DMS 273 (cell line): Measurements from ENCODE around the gene GZMA.
A peak's percentile ranks its signal among the peaks of the same experiment; 100 is the strongest.
"Not testable (repeated sequence)": the region's sequence is repeated elsewhere in the genome, so short reads cannot be mapped to it uniquely, and the experiment has no call there.

ENCODE experiments used
- DNase-seq: peaks from one replicate; lab custom pipeline; 2025; ENCODE audit not compliant: unreplicated experiment; lab: John Stamatoyannopoulos, UW

GZMA gene

GRCh38 chr5:55102348-55102747 lies at the start of gene GZMA:
TSS of gene GZMA (plus strand) at chr5:55102646. CDS start at chr5:55102683, 37 bp downstream.
- DNase-seq, result peak; percentile 29

DNA sequence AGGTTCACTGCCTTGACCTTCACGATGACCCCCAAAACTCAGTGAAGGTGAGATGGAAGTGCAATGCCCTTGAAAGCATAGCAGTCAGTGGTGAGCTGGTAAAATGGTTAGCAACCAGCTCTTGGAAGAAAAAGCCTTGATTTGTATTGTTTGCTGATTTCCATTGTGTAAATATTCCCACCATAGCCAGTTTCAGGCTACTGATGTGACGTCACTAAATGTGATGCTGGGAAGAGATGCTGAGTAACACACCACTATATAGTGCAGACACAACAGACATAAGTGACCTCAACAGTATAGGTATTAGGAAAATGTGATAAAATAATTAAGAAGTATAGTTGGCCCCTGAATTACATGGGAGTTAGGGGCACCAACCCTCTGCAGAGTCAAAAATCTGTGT lies 47.3 kb upstream of the GZMA start:
- no peak for DNase-seq

GRCh38 chr5:55062039-55062779 lies 40.2 kb upstream of the GZMA start:
- no peak for DNase-seq

DNA sequence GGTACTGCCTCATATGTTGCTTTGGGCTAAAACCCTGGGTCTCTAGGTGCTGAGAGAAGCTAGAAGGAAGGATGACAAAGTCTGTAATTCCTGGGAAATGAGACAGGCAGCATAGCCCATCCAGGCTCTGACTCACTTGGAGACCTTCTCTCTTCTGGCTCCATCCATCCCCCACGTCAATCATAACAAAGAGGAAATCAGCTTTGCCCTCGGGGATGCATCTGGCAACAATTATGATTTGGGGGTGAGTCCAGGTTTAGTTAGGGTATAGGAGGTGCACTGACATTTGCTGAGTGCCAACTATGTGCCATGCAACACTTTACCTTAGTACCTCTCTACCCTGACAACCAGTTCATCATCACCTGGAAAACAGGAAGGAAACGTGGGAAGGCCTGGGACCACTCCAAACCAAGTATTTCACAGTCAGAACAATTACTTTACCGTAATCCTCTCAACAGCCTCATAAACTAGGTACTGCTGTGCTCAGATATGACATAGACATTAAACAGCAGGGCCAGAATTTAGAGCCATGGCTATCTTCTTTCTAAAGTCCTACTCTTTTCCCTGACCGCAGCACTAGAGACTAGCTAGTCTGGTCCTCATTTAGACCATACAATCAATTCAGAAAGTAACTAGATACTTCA lies 39.1 kb upstream of the GZMA start:
- DNase-seq, result no peak

- DNase-seq, result no peak
Measured at GRCh38 chr5:55063899-55064298, 38.5 kb upstream of the GZMA start.

- no peak for DNase-seq
Measured at GRCh38 chr5:55064523-55064922, 37.9 kb upstream of the GZMA start.

DNA sequence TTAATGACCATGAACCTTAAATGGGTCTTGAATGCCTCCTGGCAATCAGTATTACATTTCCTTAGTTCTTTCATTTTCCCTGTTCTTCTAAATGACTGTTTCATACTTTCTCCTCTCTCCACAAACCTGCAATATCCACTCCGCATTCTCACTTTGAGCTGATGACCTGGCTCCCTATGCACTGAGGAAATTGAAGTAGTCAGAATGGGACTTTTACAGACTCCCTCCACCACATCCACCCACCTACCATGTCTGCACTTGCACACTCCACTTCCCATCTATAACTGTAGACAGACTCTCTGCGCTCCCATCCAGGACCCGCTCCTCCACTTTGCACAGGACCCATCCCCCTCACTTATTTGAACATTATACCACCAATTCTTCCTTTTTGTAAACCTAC lies 36.2 kb upstream of the GZMA start:
- DNase-seq, result no peak

DNA sequence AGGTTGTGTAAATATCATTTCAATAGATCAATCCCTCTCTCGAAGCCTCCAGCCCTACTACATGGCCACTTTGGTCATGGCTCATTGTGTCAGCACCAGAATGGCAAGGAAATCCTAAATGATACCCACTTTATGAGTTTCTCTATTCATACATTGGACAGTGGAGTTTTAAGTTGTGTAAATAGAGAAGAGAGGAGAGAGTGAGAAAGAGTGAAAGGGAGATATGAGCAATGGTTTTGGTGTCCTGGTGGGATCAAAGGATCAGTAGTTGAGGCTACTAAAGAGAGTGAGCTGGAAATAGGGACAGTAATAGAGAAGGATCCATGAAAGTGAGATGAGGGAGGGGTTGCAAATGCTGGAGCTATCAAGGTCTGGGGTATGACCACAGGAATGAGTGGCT lies 31.5 kb upstream of the GZMA start:
- DNase-seq, result no peak

DNA sequence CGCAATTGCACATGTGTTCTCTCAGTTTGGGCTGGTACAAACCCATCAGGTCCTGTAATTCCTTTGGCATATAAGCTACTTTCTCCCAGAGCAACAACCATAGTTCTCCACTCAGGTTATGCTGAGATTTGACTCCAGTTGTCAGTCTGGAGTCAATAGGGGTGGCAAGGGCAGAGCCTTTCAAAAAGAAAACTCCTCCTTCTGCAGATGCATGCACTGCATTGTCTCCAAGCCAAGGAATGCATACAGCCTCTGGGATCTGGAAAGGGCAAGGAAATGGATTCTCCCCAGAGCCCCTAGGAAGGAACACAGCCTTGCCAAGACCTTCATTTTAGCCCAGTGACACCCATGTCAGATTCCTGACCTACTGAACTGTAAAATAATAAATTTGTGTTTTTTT lies 31.0 kb upstream of the GZMA start:
- DNase-seq, result no peak

GRCh38 chr5:55072666-55073065 lies 29.8 kb upstream of the GZMA start:
- no peak for DNase-seq

DNA sequence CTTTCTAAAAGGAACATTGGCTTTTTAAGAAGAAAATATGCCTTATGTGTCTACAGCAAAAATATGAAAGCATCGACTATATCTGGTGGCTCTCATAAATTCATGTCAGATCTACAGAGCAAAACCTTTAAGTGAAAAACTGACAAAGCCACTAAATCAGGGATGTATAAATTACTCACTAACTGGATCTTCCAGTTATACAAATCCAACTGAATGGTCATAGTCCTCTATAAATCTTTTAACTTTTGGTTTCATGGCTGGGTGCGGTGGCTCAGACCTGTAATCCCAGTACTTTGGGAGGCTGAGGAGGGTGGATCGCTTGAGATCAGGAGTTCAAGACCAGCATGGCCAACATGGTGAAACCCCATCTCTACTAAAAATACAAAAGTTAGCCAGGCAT lies 29.2 kb upstream of the GZMA start:
- no peak for DNase-seq

DNA sequence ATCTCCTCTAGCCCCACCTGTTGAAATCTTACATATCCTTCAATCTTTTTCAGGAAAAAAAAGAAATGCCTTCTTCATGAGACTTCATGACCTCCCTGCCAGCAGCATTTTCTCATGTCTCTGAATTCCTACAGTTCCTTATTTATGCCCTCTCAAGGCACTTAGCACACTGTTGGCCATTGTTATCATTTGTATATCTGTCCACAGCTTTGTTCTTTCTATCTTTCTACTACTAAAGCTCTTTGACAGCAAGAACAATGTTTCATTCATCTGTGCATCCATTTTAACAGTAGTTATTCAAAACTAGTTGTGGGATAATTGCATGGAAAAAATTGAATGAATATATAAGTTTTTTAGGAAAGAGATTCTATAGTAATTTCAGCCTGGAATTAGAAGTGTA lies 20.9 kb upstream of the GZMA start:
- DNase-seq, result no peak

DNA sequence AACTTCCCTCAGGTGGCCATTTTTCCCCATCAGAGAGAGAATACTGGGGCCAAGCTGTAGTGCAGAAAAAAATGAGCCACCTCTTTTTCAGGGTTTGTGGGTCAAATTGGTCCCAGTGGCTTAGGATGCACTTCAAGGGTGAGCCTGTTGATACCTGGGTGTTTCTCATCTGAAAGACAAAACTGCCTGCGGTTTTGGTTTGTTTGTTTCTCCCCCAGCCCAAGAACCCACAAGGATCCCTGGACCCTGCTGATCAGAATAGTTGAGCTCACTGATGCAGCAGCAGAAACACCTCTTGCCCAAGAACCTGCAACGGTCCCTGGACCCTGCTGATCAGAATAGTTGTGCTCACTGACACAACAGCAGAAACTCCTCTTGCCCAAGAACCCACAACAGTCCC lies 13.1 kb upstream of the GZMA start:
- DNase-seq, result not testable (repeated sequence)

- DNase-seq, result not testable (repeated sequence)
Measured at GRCh38 chr5:55091011-55091410, 11.4 kb upstream of the GZMA start.

DNA sequence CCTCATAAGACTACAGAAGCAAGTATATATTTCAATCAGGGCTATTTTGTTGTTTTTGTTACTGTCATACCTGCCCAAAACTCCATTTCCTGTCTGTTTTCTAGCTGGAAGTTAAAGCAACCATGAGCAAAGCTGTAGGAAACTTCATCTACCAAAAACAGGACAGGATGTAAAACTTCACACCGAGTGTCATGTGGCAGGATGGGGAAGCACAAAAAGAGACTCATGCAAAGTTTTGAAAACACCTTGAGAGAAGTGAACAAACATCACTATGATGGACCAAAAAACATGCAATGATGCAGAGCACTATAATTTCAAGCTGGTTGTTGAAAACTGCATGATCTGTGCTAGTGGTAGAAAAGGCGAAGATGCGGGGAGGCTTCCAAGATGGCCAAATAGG lies 6.3 kb upstream of the GZMA start:
- DNase-seq, result no peak

DNA sequence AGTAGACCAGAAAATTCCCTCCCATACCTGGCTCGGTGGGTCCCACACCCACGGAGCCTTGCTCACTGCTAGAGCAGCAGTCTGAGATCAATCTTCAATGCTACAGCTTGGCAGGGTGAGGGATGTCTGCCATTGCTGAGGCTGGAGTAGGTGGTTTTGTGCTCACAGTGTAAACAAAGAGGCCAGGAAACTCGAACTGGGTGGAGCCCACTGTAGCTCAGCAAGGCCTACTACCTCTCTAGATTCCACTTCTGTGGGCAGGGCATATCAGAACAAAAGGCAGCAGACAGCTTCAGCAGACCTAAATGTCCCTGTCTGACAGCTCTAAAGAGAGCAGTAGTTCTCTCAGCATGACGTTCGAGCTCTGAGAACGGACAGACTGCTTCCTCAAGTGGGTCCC lies 5.6 kb upstream of the GZMA start:
- DNase-seq, result no peak

- not testable (repeated sequence) for DNase-seq
Measured at GRCh38 chr5:55101148-55101547, 1.3 kb upstream of the GZMA start.

DNA sequence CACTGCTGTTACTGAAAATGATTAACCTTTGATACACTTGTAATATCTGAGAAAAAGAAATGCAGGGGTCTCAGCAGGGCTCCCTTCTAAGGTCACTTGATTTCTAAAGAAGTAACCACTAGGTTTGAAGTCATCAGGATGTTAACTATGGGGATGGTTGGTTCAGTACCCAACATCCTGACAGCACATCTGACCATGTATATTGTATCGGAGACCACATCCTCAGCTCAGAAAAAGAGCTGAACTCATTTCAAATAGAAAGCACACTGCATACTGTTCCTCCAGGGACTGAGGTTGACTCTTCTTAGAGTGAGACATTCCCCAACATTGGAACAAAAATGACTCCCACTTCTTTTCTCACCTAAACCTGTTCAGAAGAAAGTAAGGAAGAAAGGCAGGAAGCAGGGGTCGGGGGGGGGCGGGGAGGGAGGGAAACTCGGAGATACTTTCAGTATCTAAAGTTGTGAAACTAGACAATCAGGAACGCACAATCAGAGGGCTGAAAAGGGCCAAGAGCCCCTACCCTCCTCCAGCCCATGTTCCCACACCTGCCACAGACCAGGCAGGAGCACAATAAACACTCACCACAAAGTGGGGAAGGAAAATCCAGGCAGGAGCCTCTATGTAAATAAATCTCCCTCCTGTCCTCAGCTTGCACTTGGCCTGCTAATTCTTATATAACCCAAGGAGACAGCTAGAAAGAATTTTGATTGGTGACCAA lies 730 bp upstream of the GZMA start:
- DNase-seq, result no peak

- no peak for DNase-seq
Measured at GRCh38 chr5:55104036-55104772, 1.8 kb downstream of the GZMA start.

DNA sequence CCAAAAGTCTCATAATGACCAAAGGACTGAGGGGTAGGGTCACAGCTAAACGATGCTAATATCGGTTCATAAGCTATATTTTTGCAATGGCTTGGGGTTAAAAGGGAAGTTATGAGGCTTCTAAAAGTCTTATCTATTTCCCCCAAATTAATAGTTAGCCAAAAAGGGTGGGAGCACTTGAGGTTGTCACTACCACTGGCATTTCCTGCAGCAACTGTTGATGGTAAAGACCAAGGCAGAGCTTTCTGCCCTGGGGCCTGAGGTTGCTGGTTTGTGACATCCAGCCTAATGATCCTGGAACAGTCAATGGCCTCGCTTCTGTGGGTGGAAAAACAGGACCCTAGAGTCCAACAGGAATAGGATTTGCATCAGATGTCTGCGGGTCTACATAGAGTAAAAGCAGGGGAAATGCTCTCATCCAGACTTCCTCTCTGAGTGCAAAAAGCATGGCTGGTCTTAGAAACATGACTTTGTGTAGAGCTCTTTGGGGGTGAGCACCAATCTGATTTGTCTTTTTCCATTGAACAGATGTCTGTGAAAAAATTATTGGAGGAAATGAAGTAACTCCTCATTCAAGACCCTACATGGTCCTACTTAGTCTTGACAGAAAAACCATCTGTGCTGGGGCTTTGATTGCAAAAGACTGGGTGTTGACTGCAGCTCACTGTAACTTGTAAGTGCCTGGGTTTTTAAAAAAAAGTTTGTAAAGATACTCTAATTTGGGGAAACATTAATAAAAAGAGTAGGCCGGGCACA lies 2.7 kb downstream of the GZMA start:
- no peak for DNase-seq

- not testable (repeated sequence) for DNase-seq
Measured at GRCh38 chr5:55105976-55106375, 3.5 kb downstream of the GZMA start.
